Left ventricle myocardium superior (tissue), 1 donor: ENCODE results near the gene CELF6. TPM values are rescaled to one million over a fixed set of nuclear protein-coding genes. Genes with fewer than 3 reads are reported as not detected.

Experiments used
- ATAC-seq: fragments of 200-7000 bp; cut with Tn5 transposase; one replicate; pipeline ENCODE4 v1.9.1; 2020; ENCODE audit warnings: mild to moderate bottlenecking, moderate library complexity
- DNase-seq: peaks from one replicate; pipeline ENCODE4 v3.0.0-alpha.2; 2020
- intact Hi-C: fragments of 100-400 bp; cut with micrococcal nuclease; formaldehyde crosslinking; loops from one replicate; pipeline ENCODE4 v1.11.0; 2022
- long read RNA-seq: library from polyadenylated mRNA; unstranded; transcript quantifications from one replicate; pipeline ENCODE4 v2.0.0, GENCODE V29; 2021
- total RNA-seq: library from RNA; stranded (reverse); fragmentation: NEBNext Ultra II Directional; extraction: Animal tissue kit (Norgen Biotek cat#: 25700); gene quantifications from one replicate; pipeline ENCODE4 v1.2.1, GENCODE V29; 2021
- donor health status: DM: no; HTN: yes; CAD: no; lungs with severe emphysema.

Gene CELF6
- 1.5 TPM for total RNA-seq
- long read RNA-seq, partial matches to known transcripts = 0 of 2 reads
- long read RNA-seq, other reads (novel, unspliced or antisense) = 2 of 2 reads

DNA sequence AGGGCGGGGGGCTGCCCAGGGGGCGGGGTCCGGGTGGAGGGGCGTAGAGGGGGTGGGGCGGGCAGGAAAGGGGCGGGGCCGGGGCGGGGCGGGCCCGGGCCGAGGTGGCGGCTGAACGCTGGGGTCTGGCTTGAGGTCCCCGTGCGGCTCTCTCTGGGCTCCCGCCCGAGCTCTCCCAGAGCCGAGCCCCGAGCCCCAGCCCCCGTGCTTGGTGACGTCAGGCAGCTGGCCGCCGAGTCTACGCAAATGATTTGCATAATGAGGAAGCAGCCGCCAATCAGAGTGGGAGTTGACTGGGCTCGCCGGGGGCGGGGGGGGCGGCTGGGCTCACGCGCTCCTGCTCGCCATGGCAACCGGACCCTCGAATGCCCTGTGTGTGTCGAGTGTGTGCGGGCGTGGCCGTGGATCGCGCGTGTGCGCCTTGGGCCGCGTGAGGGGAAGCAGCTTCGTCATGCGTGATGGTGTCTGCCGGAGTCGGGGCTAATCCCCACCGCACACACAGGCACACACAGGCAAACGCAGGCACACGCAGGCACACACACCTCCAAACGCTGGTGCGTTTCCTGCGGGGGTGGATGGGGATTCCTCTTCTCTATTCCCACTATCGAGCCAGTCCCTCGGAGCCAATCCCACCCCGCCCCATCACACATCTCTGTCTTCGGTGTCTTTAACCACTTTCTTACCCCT lies at the start of gene CELF6:
Gene CELF6 (minus strand): TSS at position 173 of the 687 bp plus-strand sequence. CDS start 283 bp downstream, outside the sequence.
- ATAC-seq (peak; percentile 77), DNase-seq (peak; percentile 80)
- intact Hi-C loops = no loop called here

DNA sequence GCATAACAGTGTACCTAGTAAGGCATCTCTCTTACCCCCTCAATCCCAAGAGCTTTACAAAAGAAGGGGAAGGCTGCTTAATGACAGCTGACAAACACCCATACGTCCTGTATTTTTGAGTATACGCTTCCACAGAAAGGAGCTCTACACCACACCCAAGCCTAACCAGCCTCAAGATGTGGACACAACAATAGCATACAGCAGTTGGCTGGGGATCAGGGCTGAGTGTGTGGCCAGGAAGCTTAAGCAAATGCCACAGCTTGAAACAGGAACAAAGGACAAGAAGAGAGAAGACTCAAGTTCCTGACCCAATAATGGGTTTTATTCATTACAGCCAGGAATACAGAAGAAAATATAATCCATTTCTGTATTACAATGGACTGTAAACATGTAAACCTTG lies 48.9 kb upstream of the CELF6 start:
- peak; percentile 44 for DNase-seq
- intact Hi-C loops = no loop called here
- ATAC-seq = peak; percentile 83

DNA sequence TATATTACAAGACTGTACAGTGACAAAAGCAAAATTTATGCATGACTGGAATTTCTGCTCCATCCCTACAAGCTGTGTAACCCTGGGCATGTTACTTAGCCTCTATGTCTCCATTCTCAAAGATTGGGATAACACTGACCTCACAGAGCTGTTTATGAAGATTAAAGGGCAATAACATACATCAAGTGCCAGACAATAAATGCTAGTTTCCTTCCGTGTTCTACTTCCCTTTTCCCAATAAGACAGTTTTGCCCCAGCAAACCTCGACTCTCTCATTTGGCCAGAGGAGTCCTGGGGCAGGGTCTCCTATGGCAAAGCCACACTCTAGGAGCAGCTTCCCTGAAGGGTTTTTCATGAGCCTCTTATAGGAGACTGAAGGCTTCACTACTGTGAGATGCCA lies 48.4 kb upstream of the CELF6 start:
- ATAC-seq (peak; percentile 39), DNase-seq (no peak)
- intact Hi-C loops = no loop called here

DNA sequence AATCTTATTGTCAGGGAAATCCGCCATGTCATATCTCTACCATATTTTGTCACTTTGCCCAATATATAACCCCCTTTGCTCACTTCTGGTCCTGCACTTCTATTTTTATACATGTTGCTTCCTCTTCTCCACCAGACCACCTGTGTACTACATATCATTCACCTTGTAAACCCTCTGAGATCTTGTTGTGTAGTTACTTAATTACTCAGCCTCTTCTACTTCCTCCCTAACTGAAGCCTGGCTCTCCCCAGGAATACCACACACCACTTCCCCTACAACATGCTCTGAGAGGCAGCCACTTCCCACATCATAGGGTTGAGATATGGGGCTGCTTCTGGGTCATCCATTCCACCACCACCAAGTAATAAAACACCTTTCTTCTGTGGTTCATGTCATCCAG lies 45.9 kb upstream of the CELF6 start:
- peak; percentile 55 for ATAC-seq
- DNase-seq = no peak
- intact Hi-C loops = no loop called here

DNA sequence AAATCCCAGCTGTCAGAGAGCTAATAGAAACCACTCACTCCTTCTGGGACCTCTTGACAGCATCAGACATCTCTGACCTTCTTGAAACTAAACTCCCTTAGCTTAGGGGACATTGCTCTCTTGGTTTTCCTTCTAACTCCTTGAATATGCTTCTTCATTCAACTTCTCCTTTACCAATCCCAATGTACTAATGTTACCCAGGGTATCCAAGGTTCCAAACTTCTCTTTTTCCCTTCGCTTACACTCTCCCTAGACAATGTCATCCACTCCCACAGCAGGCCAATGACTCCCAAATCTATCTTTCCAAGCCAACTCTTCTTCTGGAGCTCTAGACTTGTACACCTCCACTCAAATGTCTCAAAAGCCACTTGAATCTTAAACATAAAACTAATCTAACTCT lies 41.2 kb upstream of the CELF6 start:
- no peak for DNase-seq
- intact Hi-C loops = no loop called here
- ATAC-seq = no peak

DNA sequence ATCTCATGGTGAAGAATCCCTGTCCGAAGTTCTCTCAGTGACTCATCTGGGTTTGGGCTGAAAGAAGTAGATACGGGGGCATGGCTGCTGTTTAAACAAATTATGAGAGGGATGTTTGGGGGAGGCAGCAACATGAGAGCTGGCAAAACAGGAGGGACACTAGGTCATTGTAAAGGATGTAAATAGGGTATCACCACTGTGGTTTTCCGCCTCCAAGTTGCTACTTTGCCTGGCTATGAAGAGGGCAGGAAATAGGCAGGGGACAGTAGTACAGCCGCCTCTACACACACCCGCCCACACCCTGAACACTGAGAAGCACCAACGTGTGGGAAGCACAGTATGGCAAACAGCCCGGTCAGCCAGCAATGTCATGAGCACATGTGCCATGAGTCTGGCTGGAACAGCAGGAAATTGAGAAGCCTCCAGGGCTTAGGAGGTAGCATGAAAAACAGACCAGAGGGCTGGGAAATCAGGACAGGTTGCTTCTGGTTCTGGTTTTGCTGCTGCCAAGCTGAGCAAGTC lies 38.8 kb upstream of the CELF6 start:
- ATAC-seq = peak; percentile 90
- intact Hi-C loops = no loop called here
- DNase-seq = peak; percentile 67

DNA sequence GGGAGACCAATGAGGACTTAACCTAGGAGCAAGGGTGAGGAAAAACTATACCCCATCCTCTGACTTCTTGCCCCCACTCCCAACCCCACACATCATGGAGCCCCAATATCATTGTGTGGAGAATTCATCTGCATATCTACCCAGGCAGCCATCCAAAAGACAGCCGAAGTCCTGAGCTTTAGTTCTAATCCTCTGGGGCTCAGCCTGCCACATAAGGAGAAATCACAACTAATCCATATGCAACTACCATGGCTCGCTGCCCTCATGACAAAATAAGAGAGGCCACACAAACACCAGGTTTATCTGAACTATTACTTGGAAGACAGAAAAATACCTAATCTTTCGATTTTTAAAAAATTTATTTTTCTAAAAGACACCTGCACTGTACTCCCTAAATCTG lies 38.2 kb upstream of the CELF6 start:
- no peak for DNase-seq
- intact Hi-C loops = no loop called here
- ATAC-seq = no peak

DNA sequence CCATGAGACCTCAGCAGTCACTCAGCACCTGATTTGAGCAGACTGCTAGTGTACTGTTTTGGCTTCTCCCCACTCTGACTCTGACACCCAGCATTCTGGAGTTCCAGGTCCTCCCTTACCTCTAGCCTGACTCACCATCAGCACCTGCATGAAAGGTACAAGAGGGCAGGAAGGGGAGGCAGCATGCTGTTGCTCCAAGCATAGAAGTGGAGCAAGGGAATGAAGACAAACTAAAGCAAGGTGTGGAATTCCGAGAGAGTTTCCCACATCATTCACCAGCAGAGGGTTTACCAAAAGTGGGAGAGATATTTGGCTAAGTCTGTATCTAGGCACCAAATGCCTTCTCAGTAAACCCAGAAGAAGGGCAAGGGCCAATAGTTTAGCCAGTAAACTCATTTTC lies 34.5 kb upstream of the CELF6 start:
- no peak for ATAC-seq
- no peak for DNase-seq

DNA sequence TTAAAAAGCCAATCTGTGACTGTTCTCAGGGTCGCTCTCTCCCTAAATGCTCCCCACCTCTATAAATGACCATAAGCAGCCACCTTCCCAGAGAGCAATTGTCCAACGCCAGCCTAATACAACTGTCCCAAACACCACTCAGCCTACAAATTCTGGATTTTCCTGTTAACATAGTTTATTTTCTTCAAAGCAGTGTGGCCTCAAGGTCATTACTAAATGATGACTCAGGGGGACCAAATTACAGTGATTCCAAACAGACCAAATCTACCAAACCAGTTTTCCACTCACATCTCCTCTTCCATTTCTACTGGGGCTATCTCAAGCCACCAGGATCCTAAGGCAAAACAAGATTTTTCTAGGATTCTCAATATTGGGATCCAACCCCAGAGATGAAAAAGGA lies 33.3 kb upstream of the CELF6 start:
- intact Hi-C loops = no loop called here
- no peak for DNase-seq
- no peak for ATAC-seq

More for the DNA sequence above, 34.5 kb upstream of the CELF6 start:
- intact Hi-C loops = no loop called here

DNA sequence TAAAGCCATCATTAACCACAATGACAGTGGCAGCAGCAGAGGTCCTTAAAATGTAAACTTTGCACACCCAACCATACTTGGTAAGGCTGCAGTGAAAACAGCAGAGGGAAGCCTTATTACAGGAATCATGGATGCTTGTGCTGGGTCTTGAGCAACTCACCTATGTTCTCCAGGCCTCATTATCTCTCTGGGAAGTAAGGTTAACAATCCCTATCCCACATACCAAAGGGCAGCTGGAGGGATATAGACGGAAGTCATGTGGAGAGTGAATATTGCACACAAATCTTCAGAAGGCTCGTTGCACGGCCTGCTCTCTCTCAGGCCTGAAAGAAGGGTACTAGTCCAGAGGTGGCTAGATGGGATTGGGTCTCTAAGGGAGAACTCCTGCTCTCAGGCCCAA lies 25.8 kb upstream of the CELF6 start:
- no peak for DNase-seq
- intact Hi-C loops = no loop called here
- ATAC-seq = no peak

DNA sequence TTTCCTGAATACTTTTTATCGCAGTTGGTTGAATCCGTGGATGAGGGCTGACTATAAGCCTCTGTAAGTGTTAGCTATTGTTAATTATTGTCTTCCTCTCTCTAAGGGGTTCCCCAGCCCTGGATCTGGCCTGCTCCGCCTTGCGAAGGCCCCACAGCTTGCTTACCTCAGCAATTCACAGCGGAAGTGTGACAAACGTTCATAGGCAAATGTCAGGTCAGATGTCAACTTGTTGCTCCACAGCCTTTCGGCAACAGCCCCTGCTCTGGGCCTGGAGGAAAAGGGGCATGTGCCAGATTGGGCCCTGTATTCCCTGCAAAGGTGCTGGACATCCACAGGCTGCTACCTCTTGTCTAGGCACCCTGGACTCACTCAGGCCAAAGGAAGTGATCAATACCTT lies 25.3 kb upstream of the CELF6 start:
- ATAC-seq (no peak), DNase-seq (no peak)
- intact Hi-C loops = no loop called here

DNA sequence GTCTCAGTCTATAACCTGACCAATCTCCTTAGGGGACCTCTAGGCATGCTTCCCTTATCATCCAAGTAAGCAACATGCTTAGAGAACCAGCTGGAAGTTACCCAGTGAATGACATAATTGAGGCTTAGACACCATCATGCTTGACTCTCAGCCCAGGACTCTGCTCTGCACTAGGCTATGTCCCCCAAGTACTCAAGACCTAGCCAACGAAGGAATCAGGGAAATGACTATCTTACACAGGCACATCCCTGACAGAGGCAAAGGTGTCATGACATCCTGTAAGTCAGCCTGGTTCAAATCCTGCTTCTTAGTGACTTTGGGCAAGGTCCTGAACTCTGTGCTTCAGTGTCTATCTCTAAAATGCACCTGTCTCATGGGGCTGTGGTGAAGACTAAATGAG lies 24.6 kb upstream of the CELF6 start:
- no peak for ATAC-seq
- intact Hi-C loops = no loop called here

DNA sequence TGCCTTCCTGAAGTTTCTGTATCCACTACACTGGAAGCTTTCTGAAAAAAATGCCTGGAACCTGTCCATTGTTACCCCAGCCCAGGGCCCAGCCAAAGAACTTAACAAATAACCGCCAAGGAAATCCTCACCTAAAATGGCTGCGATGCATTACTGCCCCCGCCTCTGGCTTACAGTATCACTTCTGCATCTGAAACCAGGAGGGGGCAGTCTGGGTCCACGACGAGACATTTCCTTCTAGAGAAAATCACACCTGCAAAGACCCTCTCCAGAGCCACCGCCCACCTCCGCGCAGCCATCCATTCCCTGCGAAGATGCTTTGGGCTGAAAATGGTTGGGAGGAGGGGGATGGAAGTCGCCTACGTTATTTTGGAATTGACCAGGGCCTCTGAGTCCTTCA lies 22.4 kb upstream of the CELF6 start:
- peak; percentile 14 for ATAC-seq
- intact Hi-C loops = no loop called here
- DNase-seq = peak; percentile 31

More for the DNA sequence above, 24.6 kb upstream of the CELF6 start:
- no peak for DNase-seq

DNA sequence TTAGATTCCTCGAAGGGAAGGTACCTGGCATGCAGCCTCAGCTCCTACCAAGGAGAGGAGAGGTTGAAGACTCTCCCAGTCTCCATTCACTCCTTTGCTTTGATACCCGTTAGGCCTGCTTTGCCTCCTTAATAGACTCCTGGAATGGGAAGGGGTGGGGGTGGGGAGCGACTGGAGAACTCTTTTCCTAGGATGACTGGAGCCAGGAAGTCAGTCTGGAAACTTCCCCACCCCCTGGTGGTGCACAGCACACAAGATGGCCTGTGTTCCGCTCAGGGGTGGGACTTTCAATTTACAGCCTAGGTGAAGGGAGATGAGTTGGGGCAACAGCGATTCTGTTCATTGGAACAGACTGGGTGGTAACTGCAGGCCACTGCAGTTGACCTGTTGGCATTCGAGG lies 21.4 kb upstream of the CELF6 start:
- ATAC-seq (no peak), DNase-seq (no peak)
- intact Hi-C loops = no loop called here

DNA sequence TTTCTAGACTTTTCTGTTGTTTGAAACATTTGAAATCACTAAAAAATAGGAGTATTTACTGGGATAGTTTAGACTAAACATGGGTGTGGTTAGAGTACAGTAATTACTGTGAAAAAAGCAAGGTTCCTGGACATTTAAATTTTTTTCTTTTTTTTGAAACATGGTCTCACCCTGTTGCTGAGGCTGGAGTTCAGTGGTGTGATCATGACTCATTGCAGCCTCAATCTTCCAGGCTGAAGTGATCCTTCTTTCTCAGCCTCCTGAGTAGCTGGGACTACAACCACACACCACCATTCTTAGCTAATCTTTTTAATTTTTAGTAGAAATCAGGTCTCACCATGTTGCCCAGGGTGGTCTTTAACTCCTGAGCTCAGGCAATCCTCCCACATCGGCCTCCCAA lies 20.4 kb upstream of the CELF6 start:
- DNase-seq = no peak
- intact Hi-C loops = no loop called here
- no peak for ATAC-seq

DNA sequence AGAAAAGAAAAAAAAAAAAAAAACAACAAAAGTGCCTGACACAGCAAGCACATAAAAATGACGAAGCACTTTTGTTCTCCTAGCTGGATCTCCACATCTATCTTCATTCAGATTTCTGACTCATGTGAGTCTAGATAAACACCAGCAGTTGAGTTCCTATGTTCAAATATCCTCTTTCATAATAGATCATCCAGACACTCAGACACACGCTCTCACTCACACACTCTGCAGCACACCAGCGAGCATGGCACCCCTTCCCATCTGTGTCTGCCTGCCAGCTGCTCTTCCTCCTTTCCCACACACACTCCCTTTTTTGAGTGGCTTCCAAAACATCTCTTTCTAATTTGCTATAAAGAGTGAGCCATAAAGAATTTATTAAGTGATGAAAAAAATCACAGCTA lies 19.8 kb upstream of the CELF6 start:
- intact Hi-C loops = no loop called here
- ATAC-seq (peak; percentile 42), DNase-seq (no peak)

DNA sequence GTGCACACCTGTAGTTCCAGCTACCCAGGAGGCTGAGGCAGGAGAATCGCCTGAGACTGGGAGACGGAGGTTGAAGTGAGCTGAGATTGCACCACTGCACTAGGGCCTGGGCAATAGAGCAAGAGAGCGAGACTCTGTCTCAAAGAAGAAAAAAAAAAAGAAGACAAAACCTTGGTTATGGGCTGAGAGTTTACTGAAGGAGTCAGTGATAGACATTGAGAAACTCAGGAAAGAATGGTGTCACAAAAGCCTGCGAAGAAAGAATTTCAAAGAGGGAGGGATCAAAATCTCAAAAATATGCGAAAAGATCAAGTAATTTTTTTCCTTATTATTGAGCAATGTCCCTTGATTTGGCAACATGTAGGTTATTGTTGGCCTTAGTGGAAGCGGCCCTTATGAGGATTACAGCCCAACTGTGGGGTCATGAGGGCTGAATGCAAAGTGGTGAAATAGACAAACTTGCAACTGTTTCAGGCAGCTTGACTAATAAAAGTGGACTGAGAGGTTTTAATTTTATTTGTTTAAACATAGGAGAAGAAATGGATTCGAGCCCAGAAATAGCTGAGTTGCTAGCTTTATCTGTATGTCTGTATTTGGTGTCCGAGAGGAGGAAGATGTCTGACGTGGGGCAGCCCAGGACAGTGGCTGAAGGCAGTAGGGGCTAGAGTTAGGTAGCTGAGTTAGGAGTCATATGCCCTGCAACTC lies 18.8 kb upstream of the CELF6 start:
- intact Hi-C loops = no loop called here
- no peak for DNase-seq
- peak; percentile 79 for ATAC-seq

DNA sequence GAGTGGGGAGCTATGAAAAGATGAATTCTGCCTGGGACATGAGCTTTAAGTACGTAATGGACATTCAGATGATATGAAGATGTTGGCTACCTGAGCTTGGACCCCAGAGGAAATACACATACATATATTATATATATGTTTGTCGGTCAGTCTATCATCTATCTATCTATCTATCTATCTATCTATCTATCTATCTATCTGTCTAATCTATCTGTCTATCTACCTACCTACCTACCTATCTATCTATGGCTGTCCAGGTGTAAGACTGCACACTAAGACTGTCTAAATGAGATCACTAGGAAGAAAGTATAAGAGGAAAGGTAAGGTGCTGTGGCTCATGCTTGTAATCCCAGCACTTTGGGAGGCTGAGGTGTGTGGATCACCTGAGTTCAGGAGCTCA lies 18.2 kb upstream of the CELF6 start:
- intact Hi-C loops = no loop called here
- no peak for ATAC-seq
- DNase-seq = no peak

DNA sequence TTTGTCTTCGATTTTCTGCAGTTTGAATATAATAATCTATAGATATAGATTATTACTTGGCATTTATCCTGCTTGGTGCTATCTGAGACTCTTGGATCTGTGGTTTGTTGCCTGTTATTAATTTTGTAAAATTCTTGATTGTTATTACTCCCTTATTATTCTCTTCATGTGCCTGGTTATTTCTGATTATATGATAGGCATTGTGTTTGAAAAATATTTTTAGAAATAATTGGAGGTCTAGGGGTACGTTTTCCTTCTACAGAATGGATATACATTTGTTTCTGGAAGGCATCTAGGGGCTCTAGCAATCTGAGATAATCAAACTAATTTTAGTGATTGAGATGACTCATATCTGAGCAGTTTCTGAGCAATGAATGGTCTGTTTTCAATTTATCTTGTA lies 14.9 kb upstream of the CELF6 start:
- DNase-seq (no peak), ATAC-seq (no peak)
- intact Hi-C loops = no loop called here

DNA sequence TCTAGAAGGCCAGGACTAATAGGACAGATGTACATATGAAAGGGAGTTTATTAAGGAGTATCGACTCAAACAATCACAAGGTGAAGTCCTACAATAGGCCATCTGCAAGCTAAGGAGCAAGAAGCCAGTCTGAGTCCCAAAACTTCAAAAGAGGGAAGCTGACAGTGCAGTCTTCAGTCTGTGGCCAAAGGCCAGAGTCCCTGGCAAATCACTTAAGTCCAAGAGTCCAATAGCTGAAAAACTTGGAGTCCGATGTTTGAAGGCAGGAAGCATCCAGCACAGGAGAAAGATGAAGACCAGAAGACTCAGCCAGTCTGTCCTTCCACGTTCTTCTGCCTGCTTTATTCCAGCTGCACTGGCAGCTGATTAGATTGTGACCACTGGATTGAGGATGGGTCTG lies 11.1 kb upstream of the CELF6 start:
- DNase-seq = no peak
- no peak for ATAC-seq
- intact Hi-C loops = no loop called here

DNA sequence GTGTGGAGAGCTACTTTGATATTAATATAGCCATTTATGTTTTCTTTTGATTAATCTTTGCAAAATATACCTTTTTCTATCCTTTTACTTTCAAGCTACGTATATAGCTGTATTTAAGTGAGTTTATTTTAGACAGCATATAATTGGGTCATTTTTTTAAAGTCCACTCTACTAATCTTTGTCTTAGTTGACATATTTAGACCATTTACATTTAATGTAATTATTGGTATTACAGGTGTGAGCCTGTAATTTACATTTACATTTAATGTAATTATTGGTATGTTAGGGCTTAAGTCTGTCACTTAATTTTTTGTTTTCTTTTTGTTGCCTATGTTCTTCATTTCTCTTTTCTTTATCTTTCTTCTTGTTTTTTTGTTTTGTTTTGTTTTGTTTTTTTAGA lies 3.8 kb upstream of the CELF6 start:
- ATAC-seq = no peak
- DNase-seq = no peak
- intact Hi-C loops = no loop called here
